Left ventricle myocardium inferior (tissue), 1 donor: Measurements from ENCODE around the gene GMPPB. TPM values are rescaled to one million over a fixed set of nuclear protein-coding genes. Genes with fewer than 3 reads are reported as not detected.
"Not testable (repeated sequence)": the region's sequence is repeated elsewhere in the genome, so short reads cannot be mapped to it uniquely, and the experiment has no call there.

Source experiments
- DNase-seq: peaks from one replicate; pipeline ENCODE4 v3.0.0-alpha.2; 2020
- H3K27ac ChIP-seq: fragments of 200-600 bp; replicated peaks from 2 replicates; pipeline ENCODE4 v1.8.0; 2021
- H3K27me3 ChIP-seq: fragments of 200-600 bp; 2 replicates; pipeline ENCODE4 v1.8.0; 2021; ENCODE audit warnings: low read depth
- H3K36me3 ChIP-seq: fragments of 200-600 bp; 2 replicates; pipeline ENCODE4 v1.8.0; 2021
- H3K4me1 ChIP-seq: fragments of 200-600 bp; 2 replicates; pipeline ENCODE4 v1.8.0; 2021
- H3K4me3 ChIP-seq: fragments of 200-600 bp; 2 replicates; pipeline ENCODE4 v1.8.0; 2021; ENCODE audit warnings: mild to moderate bottlenecking, moderate library complexity
- H3K9me3 ChIP-seq: fragments of 200-600 bp; replicated peaks from 2 replicates; pipeline ENCODE4 v1.8.0; 2021
- intact Hi-C: fragments of 100-400 bp; cut with micrococcal nuclease; formaldehyde crosslinking; loops from one replicate; pipeline ENCODE4 v1.11.0; 2022
- total RNA-seq: library from RNA; stranded (reverse); fragmentation: NEBNext Ultra II Directional; extraction: Animal tissue kit (Norgen Biotek cat#: 25700); gene quantifications from one replicate; pipeline ENCODE4 v1.2.1, GENCODE V29; 2021
- TF ChIP-seq, protein P1 (sequence below): fragments of 200-600 bp; IDR thresholded peaks from 2 replicates; pipeline ENCODE4 v1.8.0; 2021; ENCODE audit warnings: antibody characterized with exemption, mild to moderate bottlenecking, borderline replicate concordance
- donor health status: DM: no; HTN: yes; CAD: no; lungs with severe emphysema.

Gene GMPPB
- total RNA-seq, 1 donor from 2014 or later, result 15.1 TPM

DNA sequence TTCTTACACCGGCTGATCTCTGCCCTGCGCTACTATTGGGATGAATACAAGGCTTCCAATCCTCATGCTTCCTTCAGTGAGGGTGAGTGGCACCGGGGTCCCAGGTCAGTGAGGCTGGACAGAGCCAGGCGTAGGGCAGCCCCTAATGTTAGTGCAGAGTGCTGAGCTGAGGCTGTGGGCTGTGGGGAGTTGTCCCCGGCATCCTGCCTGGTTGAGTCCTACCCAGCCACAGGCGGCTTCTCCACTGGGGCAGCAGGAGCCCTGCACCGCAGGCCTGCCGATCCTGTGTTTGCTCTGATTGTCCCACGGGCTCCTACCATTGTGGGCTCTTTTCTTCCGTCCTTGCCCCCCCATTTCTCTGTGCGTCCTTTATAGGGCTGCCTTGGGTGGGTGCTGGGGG is 21.1 kb downstream of the GMPPB start:
- TF ChIP-seq, protein P1, sequence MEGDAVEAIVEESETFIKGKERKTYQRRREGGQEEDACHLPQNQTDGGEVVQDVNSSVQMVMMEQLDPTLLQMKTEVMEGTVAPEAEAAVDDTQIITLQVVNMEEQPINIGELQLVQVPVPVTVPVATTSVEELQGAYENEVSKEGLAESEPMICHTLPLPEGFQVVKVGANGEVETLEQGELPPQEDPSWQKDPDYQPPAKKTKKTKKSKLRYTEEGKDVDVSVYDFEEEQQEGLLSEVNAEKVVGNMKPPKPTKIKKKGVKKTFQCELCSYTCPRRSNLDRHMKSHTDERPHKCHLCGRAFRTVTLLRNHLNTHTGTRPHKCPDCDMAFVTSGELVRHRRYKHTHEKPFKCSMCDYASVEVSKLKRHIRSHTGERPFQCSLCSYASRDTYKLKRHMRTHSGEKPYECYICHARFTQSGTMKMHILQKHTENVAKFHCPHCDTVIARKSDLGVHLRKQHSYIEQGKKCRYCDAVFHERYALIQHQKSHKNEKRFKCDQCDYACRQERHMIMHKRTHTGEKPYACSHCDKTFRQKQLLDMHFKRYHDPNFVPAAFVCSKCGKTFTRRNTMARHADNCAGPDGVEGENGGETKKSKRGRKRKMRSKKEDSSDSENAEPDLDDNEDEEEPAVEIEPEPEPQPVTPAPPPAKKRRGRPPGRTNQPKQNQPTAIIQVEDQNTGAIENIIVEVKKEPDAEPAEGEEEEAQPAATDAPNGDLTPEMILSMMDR, result no peak
- no peak for DNase-seq
- no peak overlapping the region for H3K4me3 ChIP-seq
- intact Hi-C loops, result no loop called here
- peaks cover 77% of the 10 kb centered on the region for H3K36me3 ChIP-seq
- peaks cover 26% of the 10 kb centered on the region for H3K4me1 ChIP-seq
- no peak overlapping the region for H3K27ac ChIP-seq
- no peaks in the 10 kb centered on the region for H3K27me3 ChIP-seq
- no peaks in the 10 kb centered on the region for H3K9me3 ChIP-seq

DNA sequence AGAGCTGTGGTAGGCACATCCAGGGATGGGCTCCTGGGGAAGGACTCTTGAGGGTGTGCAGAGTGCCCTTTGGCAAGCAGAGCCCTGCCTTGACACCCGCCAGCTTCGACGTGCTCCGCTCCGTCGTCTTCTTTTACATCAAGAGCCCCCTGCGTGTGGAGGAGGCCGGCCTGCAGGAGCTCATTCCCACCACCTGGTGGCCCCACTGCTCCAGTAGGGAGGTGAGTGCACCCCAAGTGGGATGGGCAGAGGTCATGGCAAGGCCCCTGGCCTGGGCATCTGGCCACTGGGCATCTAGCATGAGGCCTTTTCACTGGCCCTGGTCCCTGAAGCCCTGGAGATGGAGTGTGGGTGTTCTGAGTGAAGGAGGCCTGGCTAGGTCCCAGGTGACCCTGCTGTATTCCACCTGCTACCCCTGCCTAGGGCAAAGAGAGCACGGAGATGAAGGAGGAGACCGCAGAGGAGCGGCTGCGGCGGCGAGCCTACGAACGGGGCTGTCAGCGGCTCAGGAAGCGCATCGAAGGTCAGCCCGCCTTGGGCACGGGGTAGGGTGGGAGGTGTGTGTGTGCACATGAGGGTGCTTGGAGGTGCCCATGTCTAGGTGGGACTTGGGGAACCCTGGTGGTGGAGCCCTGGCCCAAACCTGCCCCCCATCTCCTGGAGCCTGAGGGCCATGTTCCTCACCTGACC is 22.2 kb downstream of the GMPPB start:
- no peak overlapping the region for H3K4me3 ChIP-seq
- intact Hi-C loops, result no loop called here
- no peaks in the 10 kb centered on the region for H3K9me3 ChIP-seq
- TF ChIP-seq, protein P1, result peak; percentile 46
- peaks cover 77% of the 10 kb centered on the region for H3K36me3 ChIP-seq
- no peak overlapping the region for H3K27ac ChIP-seq
- H3K27me3 ChIP-seq, result no peaks in the 10 kb centered on the region
- H3K4me1 ChIP-seq, result peaks cover 31% of the 10 kb centered on the region
- no peak for DNase-seq

DNA sequence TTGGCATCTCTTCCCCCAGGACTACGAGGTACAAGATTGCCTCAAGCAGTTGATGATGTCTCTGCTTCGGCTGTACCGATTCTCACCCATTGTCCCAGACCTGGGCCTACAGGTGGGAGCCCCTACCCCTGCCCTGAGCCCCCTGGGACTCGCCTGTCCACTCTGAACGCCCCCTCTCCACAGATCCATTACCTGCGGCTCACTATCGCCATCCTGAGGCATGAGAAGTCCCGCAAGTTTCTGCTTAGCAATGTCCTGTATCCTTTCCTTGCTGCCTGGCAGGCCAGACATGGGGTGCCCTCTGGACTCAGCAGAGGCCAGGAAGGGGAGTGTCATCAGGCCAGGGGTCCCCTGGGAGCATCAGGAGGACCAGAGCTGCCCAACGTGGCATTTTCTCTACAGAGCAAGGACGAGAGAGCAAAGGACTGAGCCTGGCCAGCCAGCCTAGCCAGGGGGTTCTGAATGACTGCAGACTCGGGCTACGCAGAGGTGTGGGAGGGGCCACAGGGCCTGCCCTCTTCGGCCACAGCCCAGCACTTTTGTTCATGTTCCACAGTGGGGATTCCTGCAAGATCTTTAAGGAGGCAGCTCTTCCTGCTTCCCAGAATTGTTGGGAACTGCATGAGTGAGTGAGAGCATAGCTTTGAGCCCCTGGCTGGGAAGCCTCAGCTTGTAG is 23.2 kb downstream of the GMPPB start:
- no peak for DNase-seq
- intact Hi-C loops, result no loop called here
- Histone ChIP-seq H3K36me3 (peaks cover 69% of the 10 kb centered on the region), H3K4me3 (no peak overlapping the region), H3K27ac (no peak overlapping the region), H3K27me3 (no peaks in the 10 kb centered on the region), H3K9me3 (no peaks in the 10 kb centered on the region), H3K4me1 (peaks cover 36% of the 10 kb centered on the region)
- TF ChIP-seq, protein P1, result no peak

DNA sequence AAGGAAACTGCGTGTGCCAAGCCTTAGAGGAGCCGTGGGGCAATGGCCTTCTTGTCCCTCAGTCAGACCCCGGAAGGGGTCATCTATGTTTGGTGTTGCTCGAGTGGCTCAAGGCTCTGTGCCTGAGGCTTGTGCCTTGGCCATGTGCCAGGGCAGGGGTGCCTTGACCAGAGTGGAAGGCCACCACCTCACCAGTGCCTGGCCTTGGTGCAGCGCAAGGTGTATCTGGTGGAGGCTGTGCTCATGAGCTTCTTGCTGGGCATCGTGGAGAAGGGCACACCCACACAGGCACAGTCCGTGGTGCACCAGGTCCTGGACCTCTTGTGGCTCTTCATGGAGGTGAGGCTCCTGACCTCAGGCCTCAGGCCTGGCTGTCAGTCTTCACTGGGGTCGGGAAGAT is 23.7 kb downstream of the GMPPB start:
- no peaks in the 10 kb centered on the region for H3K27me3 ChIP-seq
- TF ChIP-seq, protein P1, result no peak
- no peak for DNase-seq
- H3K27ac ChIP-seq, result no peak overlapping the region
- H3K36me3 ChIP-seq, result peaks cover 63% of the 10 kb centered on the region
- H3K4me1 ChIP-seq, result peaks cover 41% of the 10 kb centered on the region
- no peak overlapping the region for H3K4me3 ChIP-seq
- no peaks in the 10 kb centered on the region for H3K9me3 ChIP-seq
- intact Hi-C loops, result no loop called here

DNA sequence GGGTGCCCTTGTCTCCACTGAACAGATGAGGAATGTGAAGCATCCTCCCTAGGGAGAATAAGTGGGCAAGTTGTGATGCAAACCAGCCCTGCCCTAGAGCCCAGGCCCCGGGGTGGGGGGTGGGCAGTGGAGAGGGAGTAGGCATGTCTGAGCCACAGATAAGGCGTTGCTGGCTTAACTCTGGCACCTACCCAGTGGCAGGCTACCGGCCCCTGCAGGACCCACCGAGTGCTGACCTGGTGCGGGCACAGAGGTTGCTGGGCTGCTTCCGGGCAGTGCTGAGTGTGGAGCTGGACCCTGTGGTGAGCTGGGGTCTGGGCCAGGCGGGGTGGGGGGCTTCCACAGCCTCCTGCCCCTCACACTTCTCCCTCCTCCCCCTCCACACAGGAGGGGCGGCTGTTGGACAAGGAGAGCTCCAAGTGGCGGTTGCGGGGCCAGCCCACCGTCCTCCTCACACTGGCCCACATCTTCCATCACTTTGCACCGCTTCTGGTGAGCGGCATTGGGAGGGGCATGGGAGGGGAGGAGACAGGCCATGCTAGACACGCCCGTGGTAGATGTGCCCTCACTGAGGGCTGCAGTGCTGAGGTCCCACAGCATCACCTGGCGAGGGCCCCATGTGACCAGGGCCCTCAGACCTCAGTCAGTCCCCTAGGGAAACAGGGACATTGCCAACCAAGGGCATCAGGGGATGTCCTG is 24.3 kb downstream of the GMPPB start:
- H3K27me3 ChIP-seq, result no peaks in the 10 kb centered on the region
- H3K4me1 ChIP-seq, result peaks cover 47% of the 10 kb centered on the region
- DNase-seq, result no peak
- intact Hi-C loops, result no loop called here
- no peak overlapping the region for H3K4me3 ChIP-seq
- H3K27ac ChIP-seq, result no peak overlapping the region
- peaks cover 58% of the 10 kb centered on the region for H3K36me3 ChIP-seq
- H3K9me3 ChIP-seq, result no peaks in the 10 kb centered on the region
- TF ChIP-seq, protein P1, result no peak

DNA sequence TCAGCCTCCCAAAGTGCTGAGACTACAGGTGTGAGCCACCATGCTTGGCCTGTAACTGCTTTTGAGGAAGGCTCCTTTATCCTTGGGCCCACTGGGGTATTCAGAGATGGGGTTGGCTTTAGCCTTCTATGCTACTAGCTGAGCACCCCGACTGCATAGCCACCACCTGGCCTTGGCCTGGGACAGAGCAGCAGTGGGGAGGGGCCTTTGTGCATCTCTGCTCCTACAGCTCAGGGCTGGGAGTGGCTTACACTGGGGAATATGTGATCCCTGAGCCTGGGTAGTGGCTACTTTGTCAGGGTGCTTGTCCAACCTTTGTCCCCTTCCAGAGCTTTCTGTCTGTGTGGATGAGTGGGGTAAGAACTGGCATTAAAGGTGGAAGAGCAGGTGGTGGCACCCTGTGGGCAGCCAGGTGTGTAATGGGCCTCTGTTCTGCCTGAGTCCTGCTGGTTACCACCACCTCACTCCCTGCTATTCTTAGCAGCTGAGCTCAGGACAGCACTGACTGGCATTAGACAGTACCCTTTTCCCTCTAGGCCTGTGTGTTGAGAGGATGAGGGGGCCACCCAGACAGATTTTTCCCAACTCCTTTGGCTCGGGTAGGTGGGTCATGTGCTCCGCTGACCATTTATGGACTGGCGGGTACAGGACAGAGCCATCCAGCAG is 28.3 kb downstream of the GMPPB start:
- H3K9me3 ChIP-seq, H3K4me3 ChIP-seq, intact Hi-C loops, H3K27me3 ChIP-seq, DNase-seq: not testable (repeated sequence)
- Histone ChIP-seq H3K4me1 (peaks cover 59% of the 10 kb centered on the region), H3K36me3 (peaks cover 30% of the 10 kb centered on the region), H3K27ac (peak overlapping the region; percentile 57)

DNA sequence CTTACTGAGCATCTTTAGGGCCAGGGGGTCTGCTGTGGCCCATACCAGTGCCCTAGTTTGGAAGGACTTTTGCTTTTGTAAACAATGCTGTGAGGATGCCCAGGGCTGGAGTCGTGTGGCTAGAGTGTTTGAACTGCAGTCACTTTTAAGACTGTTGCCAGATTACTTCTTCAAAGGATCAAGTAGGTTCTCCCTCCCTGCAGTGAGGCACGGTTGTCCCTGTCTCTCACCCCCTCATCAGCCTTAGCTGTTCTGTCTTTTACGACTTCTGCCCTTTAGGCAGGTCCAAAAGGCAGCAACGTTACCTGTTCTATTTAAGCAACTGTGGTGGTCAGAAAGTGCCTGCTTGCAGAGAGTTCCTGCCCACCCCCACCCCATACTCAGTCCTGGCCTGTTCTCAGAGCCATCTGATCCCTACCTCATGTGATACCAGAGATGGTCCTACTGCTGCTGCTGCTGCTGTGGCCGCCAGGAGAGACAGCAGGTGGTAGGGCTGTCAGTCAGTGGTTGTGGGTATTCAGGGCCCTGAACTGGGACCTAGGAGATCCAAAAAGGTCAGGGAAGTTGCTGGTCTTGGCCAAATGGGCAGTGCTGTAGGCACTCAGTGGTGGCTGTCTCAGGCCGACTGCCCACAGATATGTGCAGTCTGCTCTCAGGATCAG is 29.2 kb downstream of the GMPPB start:
- DNase-seq, intact Hi-C loops, H3K9me3 ChIP-seq, H3K27me3 ChIP-seq, H3K4me3 ChIP-seq: not testable (repeated sequence)
- H3K27ac ChIP-seq, result peak overlapping the region; percentile 57
- peaks cover 60% of the 10 kb centered on the region for H3K4me1 ChIP-seq
- H3K36me3 ChIP-seq, result peaks cover 20% of the 10 kb centered on the region
